HG03342 (cell line): Measurements from ENCODE around the gene PAM.

Experiments
- ATAC-seq: cut with Tn5 transposase; IDR thresholded peaks from one replicate; pipeline ENCODE4 v1.9.1; 2021; ENCODE audit warnings: mild to moderate bottlenecking, moderate library complexity; ENCODE audit not compliant: unreplicated experiment

PAM gene

GRCh38 chr5:102856389-102856777 lies 101.3 kb downstream of the PAM start:
- no peak for ATAC-seq

- ATAC-seq = no peak
Observed at GRCh38 chr5:102857076-102857818, 102.1 kb downstream of the PAM start.

GRCh38 chr5:102858221-102858620 lies 103.1 kb downstream of the PAM start:
- ATAC-seq = no peak

- no peak for ATAC-seq
Observed at GRCh38 chr5:102858808-102859207, 103.7 kb downstream of the PAM start.

DNA sequence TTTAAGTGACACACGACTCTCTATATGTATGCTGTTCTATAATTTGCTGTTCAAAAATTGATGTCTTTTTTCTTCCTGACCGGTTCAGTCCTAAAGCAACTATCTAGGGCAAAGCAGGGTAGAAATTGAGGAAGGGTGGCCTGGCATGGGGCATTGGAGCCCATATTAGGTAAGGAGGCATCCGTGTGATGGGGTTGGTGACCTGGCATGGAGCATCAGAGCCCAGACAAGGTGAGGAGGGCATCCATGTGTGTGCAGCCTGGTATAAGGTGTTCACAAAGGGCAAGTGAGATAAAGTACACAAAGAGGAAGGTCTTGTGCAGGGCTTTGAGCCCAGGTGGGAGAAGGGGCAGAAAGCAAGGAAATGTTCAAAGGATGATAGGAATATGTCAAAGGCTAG lies 104.9 kb downstream of the PAM start:
- no peak for ATAC-seq

DNA sequence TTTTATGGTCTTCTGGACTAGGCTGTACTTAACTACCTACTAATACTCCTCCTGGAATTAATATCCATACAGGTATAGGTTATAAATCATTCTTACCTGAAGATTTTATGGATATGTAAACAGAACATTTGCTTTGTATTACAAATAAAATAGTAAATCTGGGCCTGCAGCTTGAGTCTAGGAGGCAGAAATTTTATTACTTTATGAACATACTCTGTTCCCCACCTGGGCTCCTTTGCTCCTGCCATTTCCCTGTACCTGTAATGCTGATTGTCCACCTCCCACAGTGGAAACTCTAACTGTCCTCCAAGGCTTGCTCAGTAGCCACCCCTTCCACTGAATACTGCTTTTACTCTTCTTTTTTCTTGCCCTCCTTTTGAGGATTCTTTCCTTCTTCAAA lies 108.0 kb downstream of the PAM start:
- no peak for ATAC-seq

GRCh38 chr5:102863764-102864560 lies 108.9 kb downstream of the PAM start:
- ATAC-seq = no peak

DNA sequence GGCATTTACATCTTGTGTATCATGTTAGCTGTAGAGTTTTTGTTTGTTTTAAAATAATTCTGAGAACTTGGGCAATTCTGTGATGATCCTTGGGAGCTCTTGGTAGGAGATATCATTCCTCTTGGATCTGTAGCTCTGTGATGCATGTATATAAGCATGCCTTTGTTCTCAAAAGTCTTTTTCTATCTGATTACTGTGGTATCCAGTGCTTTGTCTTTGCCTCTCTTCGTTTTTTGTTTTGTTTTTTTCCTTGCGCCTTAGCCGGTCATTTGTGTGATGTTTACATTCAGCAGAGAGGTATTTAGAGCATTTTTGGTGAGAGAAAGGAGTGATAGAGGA lies 110.0 kb downstream of the PAM start:
- peak; percentile 6 for ATAC-seq

DNA sequence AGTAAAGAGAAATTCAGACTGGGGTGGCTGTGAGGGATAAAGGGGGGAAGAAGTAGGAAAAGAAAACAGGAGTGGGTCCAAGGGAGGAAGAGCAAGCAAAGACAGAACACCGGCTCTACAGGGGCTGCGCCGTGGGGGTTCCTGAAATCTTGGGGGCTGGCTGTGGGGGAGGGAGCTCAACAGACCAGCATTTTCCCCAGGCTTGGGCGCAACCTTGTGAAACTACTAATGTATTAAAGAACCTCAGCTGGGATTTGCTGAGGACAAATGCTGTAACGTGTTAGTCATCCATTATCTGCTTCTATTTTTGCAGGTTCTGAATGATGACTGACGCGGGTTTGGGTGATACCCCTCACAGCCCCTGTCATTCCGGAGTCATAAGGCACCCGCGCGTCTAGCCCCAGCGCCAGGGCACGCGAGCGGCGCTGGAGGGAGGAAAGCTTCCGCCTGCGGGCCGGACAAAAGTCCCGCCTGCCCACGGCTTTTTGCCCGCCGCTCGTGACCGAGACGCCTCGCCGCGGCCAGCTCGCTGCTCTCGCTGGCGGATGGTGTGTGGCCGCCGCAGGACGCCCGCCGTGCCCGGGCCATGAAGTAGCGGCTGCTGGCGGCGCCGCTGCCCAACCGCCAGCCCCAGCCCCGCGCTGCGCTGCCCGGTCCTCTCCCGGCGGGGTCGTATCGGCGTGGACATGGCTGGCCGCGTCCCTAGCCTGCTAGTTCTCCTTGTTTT lies 110.6 kb downstream of the PAM start:
- peak; percentile 70 for ATAC-seq

DNA sequence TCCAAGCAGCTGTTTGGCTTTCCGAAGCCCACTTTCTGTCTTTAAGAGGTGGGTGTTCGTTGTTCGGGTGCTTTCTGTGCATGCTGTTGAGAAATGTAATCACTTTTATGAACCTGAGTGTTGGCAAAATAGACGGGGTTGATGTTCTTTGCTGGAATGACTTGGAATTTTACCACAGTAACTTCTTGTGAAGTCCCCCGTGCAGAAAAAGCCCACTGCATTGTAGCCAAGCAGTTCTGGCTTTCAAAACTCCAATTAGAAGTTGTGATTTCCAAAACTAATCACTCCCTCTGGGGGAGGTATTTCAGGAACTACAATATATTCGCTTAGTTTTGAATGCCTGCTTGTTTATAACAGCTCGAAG lies 111.1 kb downstream of the PAM start:
- no peak for ATAC-seq

DNA sequence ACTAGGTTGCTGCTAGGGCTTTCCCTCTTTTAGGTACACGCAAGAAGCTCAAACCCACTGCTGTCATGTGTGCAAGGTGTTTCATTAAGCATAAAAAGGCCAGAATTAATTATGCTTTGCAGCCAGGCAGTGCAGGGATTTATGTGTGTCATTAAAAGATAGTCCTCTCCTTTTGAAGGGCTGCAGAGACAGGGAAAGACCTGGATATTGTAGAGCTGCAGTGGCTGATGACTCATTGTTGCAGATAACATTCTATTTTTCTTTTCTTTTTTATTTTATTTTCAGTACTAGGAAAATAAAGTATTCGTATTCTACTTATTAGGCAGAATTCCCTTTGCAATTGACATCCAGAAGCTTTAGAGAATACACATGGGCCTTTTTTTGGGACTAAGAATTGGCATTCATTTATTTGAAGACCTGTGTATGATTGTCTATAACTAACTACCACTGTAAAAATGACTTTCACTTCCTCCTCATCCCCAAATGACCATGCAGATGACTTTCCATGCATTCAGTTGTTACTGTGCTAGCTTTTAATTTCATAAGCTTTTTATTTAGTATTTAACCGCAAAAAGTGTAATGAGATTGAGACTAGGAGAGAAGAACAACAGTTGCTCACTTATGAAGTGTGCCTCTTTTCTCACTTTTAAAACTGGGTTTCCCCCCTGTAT lies 113.0 kb downstream of the PAM start:
- ATAC-seq = no peak

GRCh38 chr5:102869230-102869629 lies 114.1 kb downstream of the PAM start:
- no peak for ATAC-seq

GRCh38 chr5:102873379-102873932 lies 118.4 kb downstream of the PAM start:
- ATAC-seq = no peak

GRCh38 chr5:102874054-102874453 lies 118.9 kb downstream of the PAM start:
- no peak for ATAC-seq

DNA sequence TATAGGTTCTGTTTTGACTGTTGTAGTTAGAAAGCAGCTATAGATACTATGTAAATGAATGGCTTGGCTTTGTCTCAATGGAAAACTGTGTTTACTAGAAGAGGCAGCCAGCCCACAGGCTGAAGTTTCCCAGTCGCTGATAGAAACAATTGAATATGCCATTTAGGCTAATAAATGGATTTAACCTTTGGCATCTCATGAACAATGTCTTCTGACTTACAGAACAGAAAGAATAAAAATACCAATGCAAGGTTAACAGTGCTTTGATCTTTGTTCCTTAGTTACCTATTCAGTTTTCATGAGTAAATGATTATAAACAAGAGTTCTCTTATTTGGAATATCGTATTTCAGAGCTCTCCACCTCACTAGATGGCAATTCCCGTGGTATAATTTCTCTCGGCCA lies 120.6 kb downstream of the PAM start:
- ATAC-seq = no peak

DNA sequence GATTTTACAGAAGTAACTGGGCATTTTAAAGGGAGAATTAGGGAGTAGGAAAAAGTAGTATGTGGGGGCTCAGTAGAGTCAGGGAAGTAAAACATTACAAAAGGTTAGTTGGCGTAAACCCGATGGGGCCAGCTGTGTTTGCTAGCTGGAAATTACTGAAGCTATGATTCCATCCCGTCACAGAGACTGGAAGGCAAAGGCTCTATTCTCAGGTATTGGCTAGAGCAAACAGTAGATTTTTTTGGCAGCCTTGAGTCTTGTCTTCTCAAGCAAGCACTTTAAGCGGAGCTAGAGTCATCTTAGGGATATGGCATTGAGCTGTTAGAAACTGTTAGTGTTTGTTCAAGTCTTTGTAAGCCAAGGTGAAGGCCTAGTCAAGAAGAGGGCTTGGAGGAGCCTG lies 121.5 kb downstream of the PAM start:
- ATAC-seq = no peak

DNA sequence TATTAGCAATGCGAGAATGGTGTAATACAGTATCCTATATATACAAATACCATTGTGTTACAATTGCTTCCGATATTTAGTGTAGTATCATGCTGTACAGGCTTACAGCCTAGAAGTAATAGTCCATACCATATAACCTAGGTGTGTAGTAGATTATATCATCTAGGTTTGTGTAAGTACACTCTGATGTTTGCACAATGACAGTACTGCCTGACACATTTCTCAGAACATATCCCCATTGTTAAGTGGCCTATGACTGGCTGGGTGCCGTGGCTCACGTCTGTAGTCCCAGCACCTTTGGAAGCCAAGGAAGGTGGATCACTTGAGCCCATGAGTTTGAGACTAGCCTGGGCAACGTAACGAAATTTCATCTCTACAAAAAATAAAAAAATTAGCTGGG lies 124.6 kb downstream of the PAM start:
- ATAC-seq = no peak

DNA sequence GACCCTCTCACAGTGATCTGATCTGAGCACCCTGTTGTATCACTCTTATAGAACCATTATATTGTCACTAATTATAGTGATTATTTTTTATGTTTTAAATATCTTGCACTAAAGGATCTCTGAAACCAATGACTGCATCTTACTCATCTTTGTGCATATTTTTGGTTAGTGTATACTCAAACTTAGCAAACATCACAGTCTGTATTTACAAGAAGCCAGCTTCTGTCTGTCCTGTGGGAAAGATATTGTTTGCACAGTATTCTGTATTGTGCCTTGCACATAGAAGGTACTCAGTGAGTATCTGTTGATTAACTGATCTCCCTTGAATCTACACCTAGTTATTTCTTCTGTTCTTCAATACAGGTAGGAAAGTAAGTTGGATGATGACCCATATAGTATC lies 131.5 kb downstream of the PAM start:
- no peak for ATAC-seq

- ATAC-seq = no peak
Observed at GRCh38 chr5:102888483-102888882, 133.4 kb downstream of the PAM start.

GRCh38 chr5:102889033-102889432 lies 133.9 kb downstream of the PAM start:
- ATAC-seq = no peak

DNA sequence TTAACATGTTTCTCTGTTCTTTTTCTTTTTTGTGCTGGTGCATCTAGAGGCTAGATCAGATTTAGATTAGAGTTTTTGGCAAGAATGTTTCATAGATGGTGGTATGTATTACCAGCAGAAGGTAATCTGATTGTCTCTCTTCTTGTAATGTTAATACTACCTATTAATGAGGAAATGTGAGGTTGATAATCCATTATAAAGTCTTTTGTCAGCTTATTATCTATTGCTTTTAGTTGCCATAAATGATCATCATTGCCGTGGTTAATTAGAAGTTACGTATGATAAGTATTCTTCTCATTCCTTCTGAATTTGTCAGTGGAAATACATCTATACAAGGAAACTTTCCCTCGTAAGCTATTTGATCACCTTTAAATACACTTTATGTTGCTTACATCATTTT lies 135.0 kb downstream of the PAM start:
- ATAC-seq = no peak
